Urothelium cell line (cell line): ENCODE measurements around the gene CCM2.
"Not testable (repeated sequence)": the region's sequence is repeated elsewhere in the genome, so short reads cannot be mapped to it uniquely, and the experiment has no call there.

Experiments
- DNase-seq: peaks from one replicate; pipeline ENCODE4 v3.0.0; 2011; ENCODE audit warnings: low spot score, mixed read lengths
- FAIRE-seq: peaks from 2 replicates; lab custom pipeline; 2011; peaks lifted over from hg19 to GRCh38; lab: Jason Lieb, UNC

CCM2 gene

DNA sequence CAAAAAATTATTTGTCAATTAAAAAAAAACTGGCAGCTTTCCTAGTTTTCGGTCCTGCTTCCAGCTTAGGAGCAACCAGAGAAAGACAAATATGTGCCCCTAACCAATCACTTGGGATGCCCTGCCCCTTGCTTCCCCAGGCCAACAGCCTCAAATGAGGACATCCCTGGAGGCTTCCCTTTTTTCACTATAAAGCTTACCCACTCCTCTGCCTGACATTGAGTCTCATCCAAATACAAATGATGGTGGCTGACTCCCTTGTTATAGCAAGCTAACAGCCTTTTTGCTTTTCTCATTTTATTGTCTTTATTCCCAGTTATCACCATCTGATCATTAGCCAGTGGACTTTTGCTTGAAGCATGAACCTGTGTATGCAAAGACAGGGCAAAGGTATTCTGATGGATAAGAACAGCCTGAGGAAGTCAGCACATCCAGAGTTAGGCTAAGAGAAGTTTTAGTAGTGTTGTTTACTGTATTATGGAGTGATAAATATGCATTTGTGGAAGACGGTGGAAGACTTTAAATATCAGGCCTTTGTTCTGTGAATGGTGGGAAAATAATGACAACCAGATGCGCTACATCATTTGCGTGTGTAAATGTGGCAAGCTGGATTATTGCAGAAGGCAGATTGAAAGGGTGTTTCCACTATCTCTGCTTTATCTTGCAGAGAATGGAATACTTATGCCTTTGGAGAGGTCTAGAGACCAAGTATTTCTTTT is 1.7 kb upstream of the CCM2 start:
- FAIRE-seq (no peak), DNase-seq (no peak)

DNA sequence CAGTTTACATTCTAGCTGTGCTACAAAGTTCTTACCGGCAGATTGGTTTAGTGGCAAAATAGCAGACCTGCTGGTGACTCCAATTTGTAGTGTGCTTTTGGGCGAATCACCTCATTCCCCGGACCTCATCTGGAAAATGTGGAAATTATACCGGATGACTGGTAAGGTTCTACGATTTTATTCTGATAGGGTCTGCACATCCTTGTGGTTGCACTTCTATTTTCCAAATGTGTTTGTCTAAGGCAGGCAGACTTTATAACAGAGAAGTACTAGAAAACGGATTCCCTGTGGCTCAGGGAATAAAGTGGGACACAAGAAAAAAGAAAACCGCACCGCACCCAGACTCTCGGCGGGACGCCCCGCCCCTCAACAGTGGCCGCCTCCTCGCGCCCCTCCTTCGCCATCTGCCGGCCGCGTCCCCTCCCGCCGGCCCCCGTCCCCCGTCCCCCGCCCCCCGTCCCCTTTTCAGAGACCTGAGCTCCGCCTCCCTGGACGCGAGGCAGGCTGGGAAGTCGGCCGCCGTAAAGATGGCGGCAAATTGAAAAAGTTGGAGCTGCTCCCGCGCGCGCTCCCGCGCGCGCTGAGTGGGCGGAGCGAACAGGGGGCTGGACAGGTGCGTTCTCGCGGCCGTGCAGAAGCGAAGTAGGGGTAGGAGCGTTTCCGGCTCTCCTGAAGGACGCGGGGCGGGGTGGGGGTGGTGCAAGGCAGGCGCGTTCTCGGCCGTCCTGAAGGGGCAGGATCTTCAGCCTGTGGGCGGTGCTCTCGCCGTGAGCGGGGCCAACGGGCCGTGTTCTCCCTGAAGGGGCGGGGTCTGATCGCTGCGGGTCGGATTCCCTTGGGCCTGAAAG is 532 bp upstream of the CCM2 start:
- DNase-seq (peak; percentile 99), FAIRE-seq (peak; percentile 77)

DNA sequence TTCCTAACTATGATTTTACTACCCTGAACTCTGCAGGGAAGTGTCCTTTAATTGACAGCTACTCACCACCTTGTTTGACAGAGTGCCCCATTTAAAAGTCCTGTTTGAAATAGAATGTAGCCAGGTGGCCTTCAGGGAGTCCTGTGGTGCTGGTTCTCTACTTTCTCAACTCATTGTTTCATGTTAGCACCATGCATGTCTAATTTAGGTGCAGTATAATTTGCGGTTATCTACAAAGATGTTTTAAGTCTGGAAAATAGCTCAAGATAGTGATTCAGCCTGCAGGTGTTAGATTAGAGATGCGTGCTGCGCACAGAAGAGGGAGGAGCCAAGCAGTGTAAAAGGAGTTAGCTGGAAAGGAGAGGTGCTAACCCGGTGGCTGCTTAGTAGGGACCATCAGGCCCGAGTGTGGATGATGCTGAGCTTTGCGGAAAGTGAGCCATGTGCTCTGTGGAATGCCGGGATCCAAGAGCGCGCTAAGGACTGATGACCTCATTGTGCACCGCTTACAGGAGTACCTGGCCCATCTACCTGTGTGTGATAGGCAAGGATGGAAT is 1.2 kb downstream of the CCM2 start:
- no peak for FAIRE-seq
- peak; percentile 25 for DNase-seq

DNA sequence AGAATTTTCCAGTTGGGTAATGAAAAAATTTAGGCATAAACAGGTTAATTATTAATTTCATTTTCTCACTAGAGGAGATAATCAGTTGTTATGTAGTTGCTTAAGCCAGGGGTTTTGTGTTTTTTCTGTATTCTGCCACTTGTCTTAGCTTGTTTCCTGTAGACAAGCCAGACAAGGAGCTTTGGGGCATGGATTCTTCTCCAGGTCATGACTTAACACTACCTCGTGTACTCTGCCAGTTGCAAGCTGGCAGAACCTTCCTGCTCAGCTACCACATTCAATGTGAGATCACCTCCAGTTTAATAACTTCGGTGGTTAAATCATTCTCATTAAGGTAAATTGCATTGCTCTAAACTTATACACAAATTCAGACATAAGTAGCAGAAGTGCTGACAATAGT is 1.8 kb downstream of the CCM2 start:
- FAIRE-seq (no peak), DNase-seq (no peak)

DNA sequence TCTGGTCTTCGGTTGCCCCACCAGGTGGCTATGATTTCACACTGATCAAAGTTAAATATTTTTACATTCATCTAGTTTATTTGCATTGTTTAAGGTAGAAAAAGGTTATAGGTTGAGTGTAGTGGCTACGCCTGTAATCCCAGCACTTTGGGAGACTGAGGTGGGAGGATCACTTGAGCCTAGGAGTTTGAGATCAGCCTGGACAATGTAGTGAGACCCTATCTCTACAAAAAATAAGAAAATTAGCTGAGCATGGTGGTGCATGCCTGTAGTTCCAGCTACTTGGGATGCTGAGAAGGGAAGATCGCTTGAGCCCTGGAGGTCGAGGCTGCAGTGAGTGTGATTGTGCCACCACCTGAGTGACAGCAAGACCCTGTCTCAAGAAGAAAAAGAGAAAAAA is 3.8 kb downstream of the CCM2 start:
- DNase-seq = no peak
- no peak for FAIRE-seq

DNA sequence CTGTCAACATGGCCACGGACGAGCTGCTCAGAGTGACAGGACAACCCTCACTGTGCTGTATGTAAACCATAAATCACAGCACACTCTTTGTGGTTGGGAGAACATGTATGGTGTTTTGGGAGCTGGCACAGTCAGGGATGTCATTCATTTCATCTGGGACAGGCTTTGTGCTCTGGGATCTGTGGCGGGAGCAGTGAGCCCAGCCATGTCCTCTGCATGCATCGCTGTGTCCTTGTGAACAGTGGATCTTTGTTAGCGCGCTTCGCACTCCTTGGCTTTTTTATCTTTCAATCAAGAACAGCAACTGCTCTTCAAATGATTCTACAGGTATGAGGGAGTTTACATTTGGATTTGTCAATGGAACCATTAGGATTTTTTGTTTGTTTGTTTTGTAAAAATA is 7.1 kb downstream of the CCM2 start:
- no peak for DNase-seq
- FAIRE-seq = no peak

DNA sequence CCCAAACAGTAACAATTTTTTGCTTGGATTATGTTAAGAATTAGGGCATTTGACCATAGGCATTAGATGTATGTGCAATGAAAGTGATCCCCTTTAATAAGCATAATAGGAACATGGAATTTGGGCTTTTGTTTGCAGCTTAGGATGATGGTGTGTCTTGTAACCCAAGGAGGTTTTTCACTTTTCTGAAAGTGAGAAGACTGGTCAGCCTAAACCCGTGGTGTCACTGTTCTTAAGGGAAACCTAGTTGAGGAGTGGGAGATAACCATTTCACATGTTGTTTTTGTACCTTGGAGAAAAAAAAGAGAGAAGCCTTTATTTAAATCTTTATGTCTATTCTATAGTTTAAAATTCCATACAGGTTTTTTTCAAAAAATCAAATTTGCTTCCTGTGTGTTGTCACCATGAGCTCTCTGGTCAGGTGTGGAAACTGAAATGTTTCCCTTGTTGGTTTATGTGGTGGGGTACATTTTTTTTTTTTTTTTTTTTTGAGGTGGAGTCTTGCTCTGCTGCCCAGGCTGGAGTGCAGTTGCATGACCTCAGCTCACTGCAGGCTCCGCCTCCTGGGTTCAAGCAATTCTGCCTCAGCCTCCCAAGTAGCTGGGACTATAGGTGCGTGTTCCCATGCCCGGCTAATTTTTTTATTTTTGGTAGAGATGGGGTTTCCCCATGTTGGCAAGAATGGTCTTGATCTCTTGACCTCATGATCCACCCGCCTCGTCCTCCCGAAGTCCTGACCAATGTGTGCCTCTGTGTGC is 7.7 kb downstream of the CCM2 start:
- no peak for FAIRE-seq

DNA sequence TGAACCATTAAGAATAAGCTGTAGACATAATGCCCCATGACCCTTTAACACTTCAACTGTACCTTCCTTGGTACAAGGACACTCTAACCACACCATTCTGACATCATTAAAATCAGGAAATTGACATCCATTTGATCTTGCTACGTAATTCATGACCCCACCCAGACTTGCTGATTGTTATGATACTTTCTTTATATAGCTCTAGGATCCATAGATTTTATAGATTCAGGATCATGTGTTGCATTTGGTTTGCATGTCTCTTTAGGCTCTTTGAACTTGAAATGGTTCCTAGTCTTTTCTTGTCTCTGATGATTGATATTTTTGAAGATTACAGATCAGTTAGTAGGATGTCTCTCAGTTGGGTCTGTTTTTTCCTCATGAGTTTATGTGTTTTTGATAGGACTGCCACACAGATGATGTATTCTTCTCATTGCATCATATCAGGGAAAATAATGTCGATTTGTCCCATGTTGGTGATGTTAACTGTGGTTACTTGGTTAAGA is 13.5 kb downstream of the CCM2 start:
- no peak for DNase-seq
- no peak for FAIRE-seq

More for the DNA sequence above, 7.7 kb downstream of the CCM2 start:
- DNase-seq = no peak

DNA sequence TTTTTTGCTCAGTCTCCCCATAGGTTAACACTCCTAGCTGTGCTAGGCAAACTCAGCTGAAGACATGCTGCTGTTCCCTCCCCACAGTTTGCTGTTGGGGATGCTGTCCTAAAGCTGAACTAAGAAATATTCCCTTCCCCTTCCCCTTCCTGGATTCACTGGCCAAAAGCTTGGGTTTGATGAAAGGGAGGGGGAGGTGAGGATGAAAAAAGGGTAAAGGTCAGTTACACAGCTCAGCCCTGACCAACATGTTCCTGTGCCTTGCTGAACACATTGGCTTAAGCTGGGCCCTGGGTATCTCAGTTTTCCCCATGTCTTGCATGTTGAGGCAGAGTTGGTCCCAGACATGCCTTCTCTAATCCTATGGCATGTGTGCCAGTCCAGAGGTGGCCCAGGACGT is 15.3 kb downstream of the CCM2 start:
- no peak for DNase-seq
- FAIRE-seq = peak; percentile 27

DNA sequence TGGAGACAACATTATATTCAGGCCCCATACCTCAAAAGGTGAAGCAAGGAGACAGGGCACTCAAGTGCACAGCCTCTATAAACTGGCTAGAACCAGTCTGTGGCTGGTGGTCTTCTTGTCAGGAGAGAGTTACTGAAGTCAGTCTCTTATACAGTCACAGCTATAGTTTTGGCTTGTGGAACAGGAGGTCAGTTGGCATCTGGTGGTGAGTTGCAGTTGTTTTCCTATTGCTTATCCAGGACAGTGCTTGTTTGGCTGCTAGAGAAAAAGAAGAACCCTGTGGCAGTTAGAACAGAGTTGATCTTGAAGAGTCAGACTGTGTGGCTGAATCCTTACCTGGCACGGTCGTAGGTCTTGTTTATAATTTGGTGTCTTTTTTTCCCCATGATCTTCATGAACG is 17.3 kb downstream of the CCM2 start:
- no peak for FAIRE-seq
- no peak for DNase-seq

DNA sequence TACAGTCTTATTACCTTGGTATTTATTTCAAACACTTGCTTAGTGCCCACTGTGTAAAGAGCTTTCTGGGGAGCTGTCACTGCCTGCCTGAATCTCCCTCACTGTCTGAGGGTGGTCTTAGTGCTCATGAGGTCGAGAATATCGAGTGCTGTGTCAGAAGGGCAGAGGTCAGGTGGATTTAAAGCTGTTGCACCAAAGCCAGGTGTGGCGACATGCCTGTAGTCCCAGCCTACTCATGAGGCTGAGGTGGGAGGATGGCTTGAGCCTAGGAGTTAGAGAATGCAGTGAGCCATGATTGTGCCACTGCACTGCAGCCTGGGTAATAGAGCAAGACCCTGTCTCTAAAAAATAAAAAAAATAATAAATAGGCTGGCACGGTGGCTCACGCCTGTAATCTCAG is 20.9 kb downstream of the CCM2 start:
- FAIRE-seq (no peak), DNase-seq (no peak)

DNA sequence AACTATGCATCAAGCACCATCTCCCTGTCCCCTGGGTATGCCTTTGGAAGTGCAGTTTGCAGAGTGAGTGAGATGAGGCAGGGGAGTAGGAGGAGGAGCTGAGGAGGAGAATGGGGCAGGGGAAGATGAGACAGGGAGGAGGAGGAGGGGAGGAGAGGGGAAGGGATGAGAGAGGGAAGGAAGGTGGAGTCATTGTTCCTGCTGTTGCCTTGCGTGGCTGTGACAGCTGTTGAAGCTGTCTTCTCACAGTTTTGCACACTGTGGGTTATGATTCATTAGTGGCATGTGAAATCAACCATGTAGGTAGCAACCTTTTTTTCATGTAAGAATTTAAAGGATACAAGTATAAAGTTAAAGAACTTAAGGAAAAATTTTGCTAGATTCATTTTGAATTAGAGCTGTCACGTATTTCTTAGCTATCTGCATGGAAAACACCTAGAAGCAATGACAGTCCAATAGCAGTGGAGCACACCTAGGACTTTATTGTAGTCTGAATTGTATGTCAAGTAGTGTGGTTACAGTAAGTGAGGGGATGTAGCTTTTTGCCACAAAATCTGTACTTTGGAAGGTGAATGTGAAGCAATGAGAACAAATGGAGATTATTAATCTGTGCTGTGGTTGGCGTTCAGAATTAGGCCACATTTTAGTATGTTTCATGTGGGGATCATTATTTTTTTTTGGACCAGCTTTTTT is 21.7 kb downstream of the CCM2 start:
- FAIRE-seq (no peak), DNase-seq (no peak)

DNA sequence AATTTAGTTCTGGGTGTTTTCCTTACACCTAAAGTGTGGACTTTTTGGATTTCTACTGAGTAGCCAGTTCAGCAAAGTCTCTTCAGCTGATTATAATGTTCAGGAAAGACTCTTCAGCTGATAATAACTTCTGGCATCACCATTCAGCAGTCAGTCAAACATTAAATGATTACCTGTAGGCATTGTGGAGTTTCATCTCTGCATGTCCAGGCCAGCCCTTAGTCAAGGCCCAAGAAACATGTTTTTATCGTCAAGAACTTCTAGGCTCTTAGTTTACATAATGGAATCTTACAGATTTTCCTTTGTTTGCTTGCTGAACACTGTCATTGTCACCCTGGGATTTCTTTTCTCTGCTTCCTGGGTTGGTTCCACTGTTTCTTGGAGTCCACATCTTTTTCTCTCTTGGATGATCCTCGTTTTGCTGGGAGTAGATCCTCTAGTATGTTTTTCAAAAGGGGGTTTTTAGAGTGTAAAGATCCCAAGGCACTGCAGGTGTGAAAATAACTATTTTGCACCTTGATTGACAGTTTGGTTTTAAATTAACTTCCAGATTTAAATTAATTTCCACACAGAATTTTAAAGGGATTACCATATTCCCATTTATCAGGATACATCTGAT is 24.2 kb downstream of the CCM2 start:
- FAIRE-seq (no peak), DNase-seq (no peak)

DNA sequence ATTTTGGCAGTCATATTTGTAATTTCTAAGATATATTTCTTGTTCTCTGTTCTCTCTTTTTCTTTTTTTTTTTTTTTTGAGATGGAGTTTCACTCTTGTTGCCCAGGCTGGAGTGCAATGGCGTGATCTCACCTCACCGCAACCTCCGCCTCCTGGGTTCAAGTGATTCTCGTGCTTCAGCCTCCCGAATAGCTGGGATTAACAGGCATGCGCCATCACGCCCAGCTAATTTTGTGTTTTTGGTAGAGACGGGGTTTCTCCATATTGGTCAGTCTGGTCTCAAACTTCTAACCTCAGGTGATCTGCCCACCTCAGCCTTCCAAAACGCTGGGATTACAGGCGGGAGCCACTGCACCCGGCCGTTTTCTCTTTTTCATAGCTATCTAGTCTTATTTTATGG is 25.5 kb downstream of the CCM2 start:
- DNase-seq, FAIRE-seq: not testable (repeated sequence)

DNA sequence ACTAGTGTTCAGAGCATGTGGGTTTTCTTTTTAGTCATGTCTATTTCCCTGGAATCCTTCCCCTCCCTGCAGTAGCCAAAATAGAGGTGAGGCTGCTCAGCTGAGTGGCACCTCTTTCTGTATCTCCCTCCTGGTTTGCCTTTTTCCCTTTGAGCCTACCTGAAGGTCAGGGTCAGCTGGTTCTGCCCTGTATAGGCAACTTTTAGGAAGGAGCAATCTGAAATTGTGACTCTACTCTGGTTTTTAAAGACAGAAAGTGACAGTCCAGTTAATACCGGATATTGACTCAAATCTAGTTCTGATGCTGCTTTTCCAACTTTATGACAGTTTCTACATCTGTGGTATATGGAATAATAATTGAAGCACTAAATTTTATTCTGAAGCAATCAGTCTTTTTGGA is 26.0 kb downstream of the CCM2 start:
- FAIRE-seq (no peak), DNase-seq (no peak)

DNA sequence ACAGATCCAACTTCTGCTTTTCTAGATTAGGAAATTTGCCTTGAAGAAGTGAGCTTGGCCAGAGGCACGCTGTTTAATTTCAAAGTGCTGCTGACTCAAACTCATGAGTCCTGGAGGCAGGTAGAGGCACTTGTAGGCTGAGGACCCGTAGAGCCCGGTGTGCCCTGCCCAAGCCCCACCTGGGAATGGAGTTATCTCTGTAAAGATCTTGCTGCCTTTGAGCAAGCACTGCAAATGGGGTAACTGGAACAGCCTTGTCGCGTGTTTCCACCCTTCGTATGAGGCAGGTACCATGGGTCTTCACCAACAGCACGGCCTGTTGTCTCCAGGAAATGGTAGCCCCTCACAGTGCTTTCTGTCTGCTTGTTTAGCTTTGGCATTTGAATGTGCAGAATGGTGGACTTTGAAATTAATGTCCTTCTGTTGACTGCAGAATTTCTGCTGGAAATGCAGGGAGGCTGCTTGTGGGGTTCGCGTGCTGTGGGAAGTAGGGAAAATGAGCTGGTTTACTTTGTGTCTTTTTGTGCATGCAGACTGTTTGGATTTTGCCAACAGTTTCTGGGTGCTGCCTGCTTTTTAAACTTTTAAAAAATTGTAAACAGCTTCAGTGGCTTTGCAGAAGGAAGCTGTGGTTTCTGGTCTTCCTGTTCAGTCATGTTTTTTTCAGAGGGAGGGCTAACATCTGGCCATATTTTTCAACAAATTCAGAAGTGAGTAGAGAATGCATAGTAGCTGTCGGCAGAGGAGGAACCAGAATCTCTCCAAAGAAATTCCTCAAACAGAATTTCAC is 27.2 kb downstream of the CCM2 start:
- DNase-seq (no peak), FAIRE-seq (no peak)

DNA sequence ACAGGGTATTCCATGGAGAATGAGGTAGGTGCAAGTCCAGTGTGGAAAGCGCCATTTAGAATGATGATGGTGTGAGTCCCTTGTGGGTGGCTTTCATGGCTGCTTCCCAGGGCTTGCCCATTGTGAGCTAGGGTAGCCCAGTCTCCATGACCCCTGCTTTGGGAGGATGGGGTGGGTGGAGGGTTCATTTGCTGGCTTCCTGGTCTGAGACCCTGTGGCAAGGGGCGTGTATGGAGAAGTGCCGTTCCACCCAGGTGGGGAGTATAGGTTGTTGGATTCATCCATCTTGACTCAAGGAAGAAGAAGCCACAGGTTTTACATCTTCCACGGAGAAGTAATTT is 27.7 kb downstream of the CCM2 start:
- DNase-seq = no peak
- FAIRE-seq = no peak

DNA sequence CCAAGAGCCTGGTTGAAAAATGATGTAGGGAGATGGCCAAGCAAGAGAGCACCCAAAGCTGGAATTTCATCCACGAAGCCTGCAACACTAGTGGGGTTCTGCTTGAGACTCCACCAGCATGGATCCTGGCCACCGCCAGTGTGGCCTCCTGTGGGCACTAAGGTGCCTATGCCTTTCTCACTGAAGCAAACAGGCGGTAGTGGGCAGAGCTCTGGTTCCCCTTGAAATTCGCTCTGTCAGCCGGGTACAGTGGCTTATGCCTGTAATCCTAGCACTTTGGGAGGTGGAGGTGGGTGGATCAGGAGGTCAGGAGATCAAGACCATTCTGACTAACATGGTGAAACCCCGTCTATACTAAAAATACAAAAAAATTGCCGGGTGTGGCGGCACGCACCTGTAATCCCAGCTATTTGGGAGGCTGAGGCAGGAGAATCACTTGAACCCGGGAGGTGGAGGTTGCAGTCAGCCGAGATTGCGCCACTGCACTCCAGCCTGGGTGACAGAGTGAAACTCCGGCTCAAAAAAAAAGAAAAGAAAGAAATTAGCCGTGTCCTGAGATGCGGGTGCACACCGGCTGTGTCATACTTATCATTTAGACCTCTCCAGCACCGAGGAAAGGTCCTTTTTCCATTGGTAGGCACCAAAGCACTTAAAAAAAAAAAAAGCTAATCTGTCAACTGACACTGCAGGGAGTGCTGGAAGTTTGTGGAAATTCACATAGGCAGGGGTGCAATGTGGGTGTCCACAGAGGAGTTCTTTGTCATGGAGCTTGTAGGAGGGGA is 28.3 kb downstream of the CCM2 start:
- DNase-seq (no peak), FAIRE-seq (no peak)

DNA sequence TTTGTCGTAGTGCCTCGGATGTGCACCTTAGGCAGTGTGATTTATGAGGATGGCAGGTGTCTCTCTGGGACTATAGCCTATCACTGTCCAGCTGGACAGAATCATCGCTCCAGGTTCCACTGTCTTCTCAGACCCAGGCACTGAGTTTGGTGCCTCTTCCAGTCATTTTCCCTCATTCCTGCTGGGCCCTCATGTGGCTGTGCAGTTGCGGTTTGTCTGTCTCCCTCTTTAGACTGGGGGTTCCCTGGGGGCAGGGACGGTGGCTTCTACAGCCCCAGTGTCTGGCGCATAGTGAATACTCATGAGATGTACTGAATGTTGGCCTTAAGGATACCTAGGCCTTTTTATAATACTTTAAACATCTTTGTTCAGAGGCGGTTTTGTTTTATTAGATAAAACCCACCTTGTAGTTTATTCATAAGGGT is 28.9 kb downstream of the CCM2 start:
- no peak for DNase-seq
- no peak for FAIRE-seq
